Measurements from ENCODE around the gene ANKFN1.

- no peak for TF ChIP-seq EZH2 (IDR thresholded peaks at IDR 0.05; ENCODE audit: borderline replicate concordance, low read length)
- no peak for TF ChIP-seq CTCF (conservative IDR thresholded peaks at IDR 0.05 in 1 of 2, IDR thresholded peaks at IDR 0.05 in 1 of 2; ENCODE audit: extremely low read depth in 1 of 2, insufficient read depth in 1 of 2, low read depth in 1 of 2, low read length in 2 of 2)
Measured at GRCh38 chr17:56350592-56350991, 197.3 kb downstream of the ANKFN1 start.
